Osteocyte (in vitro differentiated cells): ENCODE measurements around the gene DEAF1. TPM values are rescaled to one million over a fixed set of nuclear protein-coding genes. Genes with fewer than 3 reads are reported as not detected.
A peak's percentile ranks its signal among the peaks of the same experiment; 100 is the strongest.

Experiments used
- DNase-seq: peaks from one replicate; pipeline ENCODE4 v3.0.0; 2021; ENCODE audit warnings: mixed read lengths; ENCODE audit not compliant: unreplicated experiment; ENCODE audit errors: extremely low spot score
- H3K27ac Mint-ChIP-seq: one replicate; pipeline ENCODE4 v1.8.0; 2021; ENCODE audit warnings: mild to moderate bottlenecking, mixed read lengths; ENCODE audit not compliant: unreplicated experiment
- H3K27me3 Mint-ChIP-seq: one replicate; pipeline ENCODE4 v1.8.0; 2021; ENCODE audit warnings: mixed read lengths; ENCODE audit not compliant: unreplicated experiment
- H3K36me3 Mint-ChIP-seq: one replicate; pipeline ENCODE4 v1.8.0; 2021; ENCODE audit warnings: mixed read lengths; ENCODE audit not compliant: unreplicated experiment
- H3K4me1 Mint-ChIP-seq: one replicate; pipeline ENCODE4 v1.8.0; 2021; ENCODE audit warnings: mixed read lengths; ENCODE audit not compliant: unreplicated experiment
- H3K4me3 Mint-ChIP-seq: one replicate; pipeline ENCODE4 v1.8.0; 2021; ENCODE audit warnings: mild to moderate bottlenecking, moderate library complexity, mixed read lengths; ENCODE audit not compliant: unreplicated experiment
- H3K9me3 Mint-ChIP-seq: one replicate; pipeline ENCODE4 v1.8.0; 2021; ENCODE audit warnings: mixed read lengths; ENCODE audit not compliant: unreplicated experiment
- CTCF ChIP-seq: fragments of 200-600 bp; sonication (generic); IDR thresholded peaks from 2 replicates; pipeline ENCODE4 v1.5.0; 2021; ENCODE audit warnings: antibody characterized with exemption, mild to moderate bottlenecking, moderate library complexity
- total RNA-seq: library from RNA; stranded (reverse); gene quantifications from 2 replicates; pipeline ENCODE4 v1.2.1, GENCODE V29; 2021

Gene DEAF1
- total RNA-seq, 1 donor from 2014 or later: 113 TPM

- Mint-ChIP-seq H3K4me1 (peaks cover 27% of the 10 kb centered on the region), H3K27me3 (no peaks in the 10 kb centered on the region), H3K27ac (peak overlapping the region; percentile 12), H3K4me3 (no peak overlapping the region), H3K36me3 (peaks cover 49% of the 10 kb centered on the region), H3K9me3 (no peaks in the 10 kb centered on the region)
- no peak for TF ChIP-seq CTCF
- no peak for DNase-seq
Measured at GRCh38 chr11:686451-687243, 8.4 kb downstream of the DEAF1 start.

GRCh38 chr11:680970-681369 lies 14.1 kb downstream of the DEAF1 start:
- DNase-seq: no peak
- Mint-ChIP-seq H3K4me1 (no peaks in the 10 kb centered on the region), H3K27me3 (no peaks in the 10 kb centered on the region), H3K9me3 (no peaks in the 10 kb centered on the region), H3K4me3 (no peak overlapping the region), H3K27ac (no peak overlapping the region), H3K36me3 (peaks cover 60% of the 10 kb centered on the region)
- TF ChIP-seq CTCF: no peak

DNA sequence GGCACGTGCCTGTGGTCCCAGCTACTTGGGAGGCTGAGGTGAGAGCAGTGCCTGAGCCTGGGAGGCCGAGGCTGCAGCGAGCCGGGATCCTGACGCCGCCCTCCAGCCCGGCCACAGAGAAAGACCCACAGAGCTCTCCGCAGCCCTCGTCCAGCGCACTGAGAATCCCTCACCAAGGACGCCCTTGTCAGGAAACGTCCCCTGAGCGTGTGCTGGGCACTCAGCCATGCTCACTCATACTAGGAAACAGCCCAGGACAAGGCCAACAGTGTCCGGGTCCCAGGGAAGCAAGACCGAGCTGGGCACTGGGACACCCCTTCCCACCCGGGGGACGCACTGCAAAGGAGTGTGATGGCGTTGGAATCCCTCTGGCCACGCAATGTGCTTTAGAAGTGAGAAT lies 14.5 kb downstream of the DEAF1 start:
- H3K27ac Mint-ChIP-seq: no peak overlapping the region
- no peaks in the 10 kb centered on the region for H3K27me3 Mint-ChIP-seq
- no peak for DNase-seq
- H3K9me3 Mint-ChIP-seq: no peaks in the 10 kb centered on the region
- no peak overlapping the region for H3K4me3 Mint-ChIP-seq
- H3K36me3 Mint-ChIP-seq: peaks cover 60% of the 10 kb centered on the region
- no peaks in the 10 kb centered on the region for H3K4me1 Mint-ChIP-seq
- TF ChIP-seq CTCF: no peak

- Mint-ChIP-seq H3K36me3 (peaks cover 57% of the 10 kb centered on the region), H3K27ac (no peak overlapping the region), H3K9me3 (no peaks in the 10 kb centered on the region), H3K27me3 (no peaks in the 10 kb centered on the region), H3K4me3 (no peak overlapping the region), H3K4me1 (no peaks in the 10 kb centered on the region)
- no peak for TF ChIP-seq CTCF
- DNase-seq: no peak
Measured at GRCh38 chr11:679271-680207, 15.5 kb downstream of the DEAF1 start.

DNA sequence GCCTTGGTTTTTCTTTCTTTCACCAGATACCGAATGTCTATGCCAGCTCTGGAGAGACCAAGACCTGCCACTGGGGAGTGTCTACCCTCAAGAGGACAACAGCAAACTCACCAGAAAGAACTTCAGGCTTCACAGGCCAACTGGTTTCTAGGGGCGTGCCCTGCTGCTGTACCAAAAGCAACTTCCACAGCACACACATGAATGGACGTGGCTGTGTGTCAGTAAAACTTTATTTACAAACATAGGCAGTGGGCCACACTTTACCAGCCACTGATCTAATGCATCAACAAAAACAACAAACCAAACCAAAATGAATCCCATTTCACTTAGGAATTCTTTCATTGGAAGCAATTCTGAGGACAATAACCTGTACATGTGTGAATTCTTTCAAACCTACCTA lies 16.7 kb downstream of the DEAF1 start:
- H3K27ac Mint-ChIP-seq: no peak overlapping the region
- no peak for DNase-seq
- H3K36me3 Mint-ChIP-seq: peaks cover 51% of the 10 kb centered on the region
- no peaks in the 10 kb centered on the region for H3K27me3 Mint-ChIP-seq
- no peak overlapping the region for H3K4me3 Mint-ChIP-seq
- H3K4me1 Mint-ChIP-seq: no peaks in the 10 kb centered on the region
- no peaks in the 10 kb centered on the region for H3K9me3 Mint-ChIP-seq
- no peak for TF ChIP-seq CTCF
